AG09319 (cell line): Measurements from ENCODE around the gene KCTD20.

Experiments
- DNase-seq: peaks from one replicate; pipeline ENCODE4 v3.0.0-alpha.2; 2010; ENCODE audit warnings: low read depth; ENCODE audit errors: extremely low read depth
- TF ChIP-seq, protein P1 (sequence below): IDR thresholded peaks from 2 replicates; pipeline ENCODE4 v1.5.1; 2011; ENCODE audit warnings: low read depth, mild to moderate bottlenecking, inconsistent platforms, low read length, moderate library complexity

The KCTD20 gene

DNA sequence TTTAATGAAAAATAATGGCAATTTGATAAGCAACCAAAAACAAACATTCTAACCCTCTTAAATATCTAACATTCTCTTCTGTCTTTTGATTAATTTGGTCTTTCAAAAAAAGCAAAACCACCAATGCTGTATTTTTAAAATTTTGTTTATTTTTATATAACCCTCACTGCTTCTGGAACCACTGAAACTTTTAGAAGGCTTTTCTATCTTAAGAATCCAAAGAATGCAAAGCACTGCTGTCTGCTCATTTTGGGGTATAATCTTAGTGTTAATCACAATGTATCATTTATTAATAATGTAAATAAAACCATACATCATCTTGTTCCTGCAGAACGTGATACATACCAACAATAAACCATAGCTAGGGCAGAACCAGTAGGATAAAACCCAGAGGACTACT is 90.5 kb downstream of the KCTD20 start:
- DNase-seq = no peak
- TF ChIP-seq, protein P1, sequence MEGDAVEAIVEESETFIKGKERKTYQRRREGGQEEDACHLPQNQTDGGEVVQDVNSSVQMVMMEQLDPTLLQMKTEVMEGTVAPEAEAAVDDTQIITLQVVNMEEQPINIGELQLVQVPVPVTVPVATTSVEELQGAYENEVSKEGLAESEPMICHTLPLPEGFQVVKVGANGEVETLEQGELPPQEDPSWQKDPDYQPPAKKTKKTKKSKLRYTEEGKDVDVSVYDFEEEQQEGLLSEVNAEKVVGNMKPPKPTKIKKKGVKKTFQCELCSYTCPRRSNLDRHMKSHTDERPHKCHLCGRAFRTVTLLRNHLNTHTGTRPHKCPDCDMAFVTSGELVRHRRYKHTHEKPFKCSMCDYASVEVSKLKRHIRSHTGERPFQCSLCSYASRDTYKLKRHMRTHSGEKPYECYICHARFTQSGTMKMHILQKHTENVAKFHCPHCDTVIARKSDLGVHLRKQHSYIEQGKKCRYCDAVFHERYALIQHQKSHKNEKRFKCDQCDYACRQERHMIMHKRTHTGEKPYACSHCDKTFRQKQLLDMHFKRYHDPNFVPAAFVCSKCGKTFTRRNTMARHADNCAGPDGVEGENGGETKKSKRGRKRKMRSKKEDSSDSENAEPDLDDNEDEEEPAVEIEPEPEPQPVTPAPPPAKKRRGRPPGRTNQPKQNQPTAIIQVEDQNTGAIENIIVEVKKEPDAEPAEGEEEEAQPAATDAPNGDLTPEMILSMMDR = no peak

DNA sequence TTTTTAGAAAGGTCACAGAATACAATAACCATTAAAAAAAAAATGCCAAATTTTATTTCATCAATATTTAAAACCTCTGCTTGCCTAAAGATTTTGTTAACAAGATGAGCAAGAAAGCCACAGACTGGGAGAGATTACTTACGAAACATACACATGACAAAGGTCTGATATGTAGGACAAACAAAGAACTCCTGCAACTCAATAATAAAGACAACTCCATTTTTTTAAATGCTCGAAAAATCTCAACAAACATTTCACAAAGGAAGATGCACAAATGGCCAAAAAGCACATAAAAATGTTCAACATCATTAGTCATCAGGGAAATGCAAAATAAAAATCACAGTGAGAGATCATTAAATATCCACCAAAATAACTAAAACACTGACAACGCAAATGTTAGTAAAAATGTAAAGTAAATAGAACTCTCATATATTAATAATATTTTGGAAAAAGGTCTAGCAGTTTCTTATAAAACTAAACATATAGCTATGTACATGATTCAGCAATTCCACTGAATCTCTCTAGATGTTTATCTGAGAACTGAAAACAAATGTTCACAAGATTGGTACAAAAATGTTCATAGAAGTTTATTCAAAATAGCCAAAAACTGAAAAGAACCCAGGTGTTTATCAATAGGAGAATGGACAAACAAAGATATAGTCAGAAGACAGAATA is 94.2 kb downstream of the KCTD20 start:
- DNase-seq = no peak
- TF ChIP-seq, protein P1 = no peak

DNA sequence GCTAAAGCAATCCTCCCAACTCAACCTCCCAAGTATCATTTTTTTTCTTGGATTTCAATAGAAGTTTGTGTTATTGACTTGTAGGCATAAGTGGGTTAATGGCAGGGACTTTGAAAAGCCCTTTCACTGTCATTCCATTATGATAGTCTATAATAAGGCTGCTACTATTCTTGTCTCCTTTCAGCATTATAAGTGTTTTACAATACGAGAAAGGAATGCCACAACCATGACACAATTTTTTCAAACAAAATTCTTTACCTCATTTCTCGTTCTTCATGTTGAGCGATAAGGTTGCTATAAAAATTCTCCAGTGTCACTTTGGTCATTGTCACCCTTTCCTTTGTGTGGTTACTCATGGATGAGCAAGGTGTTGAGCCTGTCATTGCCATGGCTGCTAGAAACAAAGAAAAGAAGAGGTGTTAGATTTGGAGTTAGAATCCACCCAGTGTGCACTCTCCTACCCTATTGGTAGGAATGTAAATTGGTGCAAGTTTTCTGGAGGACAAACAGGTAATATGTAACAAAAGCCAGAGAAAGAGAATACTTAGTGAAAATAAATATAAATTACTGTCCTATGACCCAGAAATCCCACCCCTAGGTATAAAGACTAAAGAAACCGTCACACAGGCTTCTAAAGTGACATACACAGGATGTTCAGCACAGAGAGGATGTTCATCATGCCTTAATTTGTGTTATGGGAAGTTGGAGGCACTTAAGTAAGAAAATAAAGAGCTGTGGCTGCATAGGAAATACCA is 97.2 kb downstream of the KCTD20 start:
- no peak for DNase-seq
- TF ChIP-seq, protein P1 = no peak
